Panc1 (cell line): ENCODE results near the gene ELMO1. TPM values are rescaled to one million over a fixed set of nuclear protein-coding genes. Genes with fewer than 3 reads are reported as not detected.
A peak's percentile ranks its signal among the peaks of the same experiment; 100 is the strongest.

ENCODE experiments used
- ATAC-seq: fragments of 200-7000 bp; cut with Tn5 transposase; 2 replicates; pipeline ENCODE4 v1.9.1; 2020; ENCODE audit warnings: mild to moderate bottlenecking, moderate library complexity
- BruUV-seq: library from RNA; stranded (reverse); fragments of 400-500 nt; replicated peaks from 2 replicates; lab custom pipeline; 2021; lab: Mats Ljungman, UMichigan
- CTCF ChIA-PET: fragments of 300-600 bp; sonication (Branson Sonifier 250); formaldehyde crosslinking; loops from one replicate; lab custom pipeline; 2022; ENCODE audit warnings: antibody characterized with exemption; lab: Charles Lee
- POLR2A ChIA-PET: fragments of 300-600 bp; sonication (Branson Sonifier 250); formaldehyde crosslinking; loops from one replicate; lab custom pipeline; 2022; ENCODE audit warnings: antibody characterized with exemption; lab: Charles Lee
- DNase-seq: peaks from one replicate; pipeline ENCODE4 v3.0.0-alpha.2; 2010; ENCODE audit warnings: low read depth, low spot score
- H3K27ac ChIP-seq: 2 replicates; pipeline ENCODE4 v1.5.1; 2011; ENCODE audit warnings: mild to moderate bottlenecking, low read length, inconsistent platforms
- H3K27me3 ChIP-seq: fragments of 200-500 bp; sonication (Bioruptor generic); 2 replicates; pipeline ENCODE4 v1.6.0; 2014; ENCODE audit warnings: low read length, inconsistent platforms; ENCODE audit not compliant: control insufficient read depth, insufficient read depth
- H3K36me3 ChIP-seq: fragments of 200-500 bp; sonication (Bioruptor generic); 2 replicates; pipeline ENCODE4 v1.5.1; 2014; ENCODE audit warnings: inconsistent platforms, mild to moderate bottlenecking, low read length, moderate library complexity; ENCODE audit not compliant: control insufficient read depth, insufficient read depth
- H3K4me1 ChIP-seq: 2 replicates; pipeline ENCODE4 v1.5.1; 2011; ENCODE audit warnings: inconsistent platforms, mild to moderate bottlenecking, low read length, moderate library complexity; ENCODE audit not compliant: control insufficient read depth, insufficient read depth
- H3K4me3 ChIP-seq, 2 experiments: 2 replicates each; pipeline ENCODE4 v1.5.1; 2011 to 2012; ENCODE audit warnings: low read depth in 2 of 2, low read length in 2 of 2, mild to moderate bottlenecking in 2 of 2, inconsistent platforms in 1 of 2, moderate library complexity in 1 of 2
- H3K9me3 ChIP-seq: fragments of 200-500 bp; sonication (Bioruptor generic); 2 replicates; pipeline ENCODE4 v1.5.1; 2014; ENCODE audit warnings: low read depth, mild to moderate bottlenecking, inconsistent platforms, low read length, moderate library complexity; ENCODE audit not compliant: control insufficient read depth, insufficient read depth
- CTCF ChIP-seq: fragments of 450-650 bp; IDR thresholded peaks from 2 replicates; pipeline ENCODE4 v1.5.1; 2017; ENCODE audit warnings: mild to moderate bottlenecking
- POLR2AphosphoS5 ChIP-seq: IDR thresholded peaks from 2 replicates; pipeline ENCODE4 v1.6.1; 2012; ENCODE audit warnings: mild to moderate bottlenecking, low read depth, low read length, moderate library complexity
- SIN3A ChIP-seq: IDR thresholded peaks from 2 replicates; pipeline ENCODE4 v1.6.1; 2012; ENCODE audit warnings: low read depth, mild to moderate bottlenecking, low read length, moderate library complexity, borderline replicate concordance; ENCODE audit not compliant: insufficient read depth
- TCF7L2 ChIP-seq: IDR thresholded peaks from 2 replicates; pipeline ENCODE4 v1.6.1; 2011; ENCODE audit warnings: mild to moderate bottlenecking, low read depth, low read length, inconsistent platforms
- in situ Hi-C: cut with HindIII; loops from 2 replicates; pipeline ENCODE4 v1.10.0; 2016; ENCODE audit warnings: low sequenced_read_pairs, low pct_unique_long_range_greater_than_20kb
- intact Hi-C: fragments of 100-400 bp; cut with micrococcal nuclease; formaldehyde crosslinking; loops from one replicate; pipeline ENCODE4 v1.10.0; 2022; ENCODE audit not compliant: unreplicated experiment
- total RNA-seq: library from RNA; stranded (reverse); gene quantifications from one replicate; pipeline ENCODE4 v1.2.1, GENCODE V29; 2021; ENCODE audit not compliant: unreplicated experiment
- TF ChIP-seq, protein P1 (sequence below), 2 experiments: IDR thresholded peaks; 2 replicates each; pipeline ENCODE4 v1.6.1; 2011 to 2012; ENCODE audit warnings: low read depth in 2 of 2, control low read depth in 1 of 2, low read length in 1 of 2, mild to moderate bottlenecking in 1 of 2, moderate library complexity in 1 of 2; ENCODE audit not compliant: insufficient read depth in 1 of 2

ELMO1 gene
- total RNA-seq, 1 experiment from 2014 or later = 0.80 TPM

DNA sequence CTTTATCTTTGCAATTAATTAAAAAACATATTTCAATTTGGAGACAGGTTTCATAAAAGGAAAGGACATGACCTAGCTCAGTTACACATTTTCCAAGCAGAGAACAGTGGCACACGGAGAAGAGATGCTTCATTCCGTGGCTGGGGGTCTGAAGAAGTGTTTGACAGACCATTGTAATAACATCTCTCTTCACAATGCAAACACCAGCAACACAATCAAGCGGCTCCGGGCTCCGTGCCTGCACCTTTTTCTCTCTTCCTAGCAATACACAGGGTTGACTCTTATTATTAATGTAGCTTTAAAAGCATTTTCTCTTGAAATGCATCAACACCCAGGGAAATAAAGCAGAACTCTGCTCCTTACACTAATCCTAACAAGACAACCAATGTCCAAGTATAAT lies 463.3 kb downstream of the ELMO1 start:
- no TSS peak for BruUV-seq
- Histone ChIP-seq H3K36me3 (no peaks in the 10 kb centered on the region), H3K4me1 (peaks cover 3% of the 10 kb centered on the region; the same call in 1 of the 2 replicates), H3K9me3 (no peaks in the 10 kb centered on the region), H3K27me3 (no peaks in the 10 kb centered on the region), H3K27ac (no peak overlapping the region), H3K4me3 (peak overlapping the region in 1 of 2 experiments; percentile 4; a peak in 1 of 4 replicates)
- TF ChIP-seq CTCF = no peak
- no peak for TF ChIP-seq TCF7L2
- TF ChIP-seq POLR2AphosphoS5 = no peak
- TF ChIP-seq SIN3A = no peak
- TF ChIP-seq, protein P1, sequence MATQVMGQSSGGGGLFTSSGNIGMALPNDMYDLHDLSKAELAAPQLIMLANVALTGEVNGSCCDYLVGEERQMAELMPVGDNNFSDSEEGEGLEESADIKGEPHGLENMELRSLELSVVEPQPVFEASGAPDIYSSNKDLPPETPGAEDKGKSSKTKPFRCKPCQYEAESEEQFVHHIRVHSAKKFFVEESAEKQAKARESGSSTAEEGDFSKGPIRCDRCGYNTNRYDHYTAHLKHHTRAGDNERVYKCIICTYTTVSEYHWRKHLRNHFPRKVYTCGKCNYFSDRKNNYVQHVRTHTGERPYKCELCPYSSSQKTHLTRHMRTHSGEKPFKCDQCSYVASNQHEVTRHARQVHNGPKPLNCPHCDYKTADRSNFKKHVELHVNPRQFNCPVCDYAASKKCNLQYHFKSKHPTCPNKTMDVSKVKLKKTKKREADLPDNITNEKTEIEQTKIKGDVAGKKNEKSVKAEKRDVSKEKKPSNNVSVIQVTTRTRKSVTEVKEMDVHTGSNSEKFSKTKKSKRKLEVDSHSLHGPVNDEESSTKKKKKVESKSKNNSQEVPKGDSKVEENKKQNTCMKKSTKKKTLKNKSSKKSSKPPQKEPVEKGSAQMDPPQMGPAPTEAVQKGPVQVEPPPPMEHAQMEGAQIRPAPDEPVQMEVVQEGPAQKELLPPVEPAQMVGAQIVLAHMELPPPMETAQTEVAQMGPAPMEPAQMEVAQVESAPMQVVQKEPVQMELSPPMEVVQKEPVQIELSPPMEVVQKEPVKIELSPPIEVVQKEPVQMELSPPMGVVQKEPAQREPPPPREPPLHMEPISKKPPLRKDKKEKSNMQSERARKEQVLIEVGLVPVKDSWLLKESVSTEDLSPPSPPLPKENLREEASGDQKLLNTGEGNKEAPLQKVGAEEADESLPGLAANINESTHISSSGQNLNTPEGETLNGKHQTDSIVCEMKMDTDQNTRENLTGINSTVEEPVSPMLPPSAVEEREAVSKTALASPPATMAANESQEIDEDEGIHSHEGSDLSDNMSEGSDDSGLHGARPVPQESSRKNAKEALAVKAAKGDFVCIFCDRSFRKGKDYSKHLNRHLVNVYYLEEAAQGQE (IDR thresholded peaks at IDR 0.05; ENCODE audit: insufficient read depth in 1 of 2, low read depth in 2 of 2, low read length in 1 of 2) = no peak
- ChIA-PET CTCF (interaction anchor here (0.7 kb wide), 1 partner anchor 197 kb away, joined by 3 read pairs; no protein-coding TSS in a partner anchor), POLR2A (interaction anchor here (0.5 kb wide), 1 partner anchor 481 kb away, joined by 3 read pairs; no protein-coding TSS in a partner anchor)
- ATAC-seq (no peak), DNase-seq (no peak)
- intact Hi-C loops (loop anchor here (5.0 kb wide), 1 partner anchor 197 kb away; no protein-coding TSS in a partner anchor), in situ Hi-C loops (no loop called here)

DNA sequence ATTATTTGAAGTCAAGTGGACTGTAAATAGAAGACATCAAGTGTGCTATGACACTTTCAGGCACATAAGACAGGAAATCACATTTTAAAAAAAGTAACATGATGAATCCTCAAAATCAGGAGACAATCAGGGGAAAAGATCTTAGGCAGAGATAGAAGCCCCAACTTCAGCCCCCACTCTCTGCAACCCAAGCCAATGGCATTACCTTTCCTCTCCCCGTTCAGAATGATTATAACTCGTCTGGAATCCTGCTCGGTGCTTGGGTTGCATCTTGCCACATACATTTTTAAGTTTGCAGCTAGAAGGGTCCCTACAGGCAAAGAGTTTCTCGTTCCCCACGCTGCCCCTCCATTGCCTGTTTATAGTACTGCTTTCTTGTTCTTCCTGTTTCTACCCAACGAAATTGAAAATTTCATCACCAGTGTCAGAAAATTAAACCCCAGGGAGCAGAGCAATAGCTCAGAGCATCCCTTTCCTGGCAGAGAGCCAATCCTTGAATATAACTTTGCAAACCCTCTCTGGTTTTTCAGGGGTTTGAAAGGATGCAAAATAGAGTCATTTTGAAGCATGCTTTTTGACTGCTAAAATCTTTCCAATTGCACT lies 463.9 kb downstream of the ELMO1 start:
- ATAC-seq = no peak
- Histone ChIP-seq H3K9me3 (no peaks in the 10 kb centered on the region), H3K27me3 (no peaks in the 10 kb centered on the region), H3K4me3 (no peak overlapping the region), H3K4me1 (peaks cover 3% of the 10 kb centered on the region; the same call in 1 of the 2 replicates), H3K27ac (no peak overlapping the region), H3K36me3 (no peaks in the 10 kb centered on the region)
- intact Hi-C loops = loop anchor here (5.0 kb wide), 1 partner anchor 197 kb away; no protein-coding TSS in a partner anchor
- in situ Hi-C loops = no loop called here
- BruUV-seq = no TSS peak
- no peak for DNase-seq
- no peak for TF ChIP-seq CTCF
- CTCF ChIA-PET = interaction anchor here (0.5 kb wide), 1 partner anchor 204 kb away, joined by 4 read pairs; no protein-coding TSS in a partner anchor
- POLR2A ChIA-PET = no interaction called here
